AG08395 (cell line): Measurements from ENCODE around the gene GAS2L1.
"Not testable (repeated sequence)": the region's sequence is repeated elsewhere in the genome, so short reads cannot be mapped to it uniquely, and the experiment has no call there.

ENCODE experiments used
- DNase-seq: peaks from one replicate; pipeline ENCODE4 v3.0.0; 2012; ENCODE audit warnings: mixed read lengths, low spot score

GAS2L1 gene

GRCh38 chr22:29342577-29343312, 36.3 kb downstream of the GAS2L1 start:
- no peak for DNase-seq

GRCh38 chr22:29343313-29343805, 36.9 kb downstream of the GAS2L1 start:
- DNase-seq: peak; percentile 92

GRCh38 chr22:29344137-29344536, 37.7 kb downstream of the GAS2L1 start:
- DNase-seq: peak; percentile 96

- not testable (repeated sequence) for DNase-seq
Observed at GRCh38 chr22:29344889-29345288, 38.4 kb downstream of the GAS2L1 start.

- DNase-seq: no peak
Observed at GRCh38 chr22:29345932-29346331, 39.5 kb downstream of the GAS2L1 start.

- DNase-seq: no peak
Observed at GRCh38 chr22:29346659-29347058, 40.2 kb downstream of the GAS2L1 start.

- DNase-seq: no peak
Observed at GRCh38 chr22:29348041-29348440, 41.6 kb downstream of the GAS2L1 start.

- no peak for DNase-seq
Observed at GRCh38 chr22:29348956-29349355, 42.5 kb downstream of the GAS2L1 start.

GRCh38 chr22:29351042-29351441, 44.6 kb downstream of the GAS2L1 start:
- DNase-seq: no peak

- no peak for DNase-seq
Observed at GRCh38 chr22:29351891-29352290, 45.4 kb downstream of the GAS2L1 start.

- DNase-seq: no peak
Observed at GRCh38 chr22:29352778-29353177, 46.3 kb downstream of the GAS2L1 start.

GRCh38 chr22:29353286-29353685, 46.8 kb downstream of the GAS2L1 start:
- no peak for DNase-seq

- DNase-seq: no peak
Observed at GRCh38 chr22:29353860-29354259, 47.4 kb downstream of the GAS2L1 start.

- not testable (repeated sequence) for DNase-seq
Observed at GRCh38 chr22:29357193-29357890, 50.9 kb downstream of the GAS2L1 start.

- DNase-seq: peak; percentile 81
Observed at GRCh38 chr22:29359469-29359868, 53.0 kb downstream of the GAS2L1 start.
